ENCODE measurements around the gene PCK2. TPM values are rescaled to one million over a fixed set of nuclear protein-coding genes. Genes with fewer than 3 reads are reported as not detected.

PCK2 gene
- total and polyA plus RNA-seq, 2 of the 13 experiments (the other 11 are each of a cell fraction or from before 2014, with no cell fraction given), result 129 to 272 TPM

- TF ChIP-seq ZNF597 (CRISPR knock-in tag; IDR thresholded peaks at IDR 0.05), result no peak
- TF ChIP-seq ZNF546 (CRISPR knock-in tag; conservative IDR thresholded peaks at IDR 0.05), result peak; percentile 94
- TF ChIP-seq ZNF883 (CRISPR knock-in tag; IDR thresholded peaks at IDR 0.05; ENCODE audit: not compliant biosample characterization), result peak; percentile 99
- peak; percentile 92 for TF ChIP-seq ZMYM3 (CRISPR knock-in tag; IDR thresholded peaks at IDR 0.05)
- peak; percentile 98 for TF ChIP-seq SMAD9 (CRISPR knock-in tag; IDR thresholded peaks at IDR 0.05)
- 0 out of 2 replicates have a peak, but pooled peaks have one; percentile 20 for TF ChIP-seq AFF4 (CRISPR knock-in tag; IDR thresholded peaks at IDR 0.05)
- TF ChIP-seq ZNF569 (CRISPR knock-in tag; IDR thresholded peaks at IDR 0.05; ENCODE audit: borderline replicate concordance), result 0 out of 2 replicates have a peak, but pooled peaks have one; percentile 61
- TF ChIP-seq ZNF839 (CRISPR knock-in tag; IDR thresholded peaks at IDR 0.05; ENCODE audit: borderline replicate concordance), result peak; percentile 95
- peak; percentile 95 for TF ChIP-seq CBX1 (IDR thresholded peaks at IDR 0.05; ENCODE audit: low read depth)
- peak; percentile 99 for TF ChIP-seq CBFB (CRISPR knock-in tag; IDR thresholded peaks at IDR 0.05)
- TF ChIP-seq SCMH1 (CRISPR knock-in tag; IDR thresholded peaks at IDR 0.05; ENCODE audit: borderline replicate concordance), result no peak
- TF ChIP-seq NCOA5 (CRISPR knock-in tag; IDR thresholded peaks at IDR 0.05), result no peak
- TF ChIP-seq FOXA3 (CRISPR knock-in tag; IDR thresholded peaks at IDR 0.05), result peak; percentile 94
- peak; percentile 96 for TF ChIP-seq CREM (IDR thresholded peaks at IDR 0.05)
- TF ChIP-seq CREM (CRISPR knock-in tag; IDR thresholded peaks at IDR 0.05), result peak; percentile 91
- peak; percentile 82; the same call in 1 of the 2 replicates for TF ChIP-seq ZNF550 (CRISPR knock-in tag; IDR thresholded peaks at IDR 0.05; ENCODE audit: borderline replicate concordance)
- no peak for TF ChIP-seq NBN (conservative IDR thresholded peaks at IDR 0.05)
- TF ChIP-seq SRSF4 (IDR thresholded peaks at IDR 0.05; ENCODE audit: low read depth, low read length, poor library complexity, severe bottlenecking), result no peak
- TF ChIP-seq HNRNPK (IDR thresholded peaks at IDR 0.05; ENCODE audit: low read depth, low read length, poor library complexity, severe bottlenecking), result peak; percentile 78
- TF ChIP-seq, protein P1, sequence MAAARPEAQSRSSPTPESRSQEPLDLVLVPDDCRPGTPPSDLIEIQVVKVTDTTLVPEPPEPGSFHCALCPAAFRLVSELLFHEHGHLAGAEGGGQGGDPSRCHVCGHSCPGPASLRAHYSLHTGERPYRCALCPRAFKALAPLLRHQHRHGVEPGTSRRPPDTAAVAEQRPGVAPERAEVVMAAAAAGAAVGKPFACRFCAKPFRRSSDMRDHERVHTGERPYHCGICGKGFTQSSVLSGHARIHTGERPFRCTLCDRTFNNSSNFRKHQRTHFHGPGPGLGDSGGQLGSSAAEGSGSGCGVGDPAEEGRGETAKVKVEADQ (CRISPR knock-in tag; IDR thresholded peaks at IDR 0.05; ENCODE audit: borderline replicate concordance), result peak; percentile 97
- peak; percentile 78; the same call in 1 of the 2 replicates for TF ChIP-seq ZBTB34 (CRISPR knock-in tag; IDR thresholded peaks at IDR 0.05)
- peak; percentile 99 for TF ChIP-seq DNMT1 (CRISPR knock-in tag; IDR thresholded peaks at IDR 0.05)
- peak; percentile 78 for TF ChIP-seq RAD21 (CRISPR knock-in tag; IDR thresholded peaks at IDR 0.05)
Observed at GRCh38 chr14:24114532-24115421, 20.7 kb downstream of the PCK2 start, which contains the start of the genes DCAF11 and NRL (continued).
